GM23338 (cell line): ENCODE measurements around the gene SMOC2. TPM values are rescaled to one million over a fixed set of nuclear protein-coding genes. Genes with fewer than 3 reads are reported as not detected.

ENCODE experiments used
- ATAC-seq: fragments of 200-7000 bp; cut with Tn5 transposase; 3 replicates; pipeline ENCODE4 v1.9.1; 2020
- DNase-seq: peaks from one replicate; pipeline ENCODE4 v3.0.0-alpha.2; 2015; ENCODE audit warnings: low spot score
- H2AFZ ChIP-seq: fragments of 200-600 bp; sonication (generic); 2 replicates; pipeline ENCODE4 v1.8.0; 2016; ENCODE audit warnings: antibody characterized with exemption, mild to moderate bottlenecking, moderate library complexity
- H3F3A ChIP-seq: fragments of 200-600 bp; sonication (generic); replicated peaks from 2 replicates; pipeline ENCODE4 v1.8.0; 2017; ENCODE audit warnings: antibody characterized with exemption, mixed run types, low read depth
- H3K27ac ChIP-seq: fragments of 200-600 bp; sonication (generic); 2 replicates; pipeline ENCODE4 v1.6.1; 2016; ENCODE audit warnings: low read depth
- H3K27me3 ChIP-seq: fragments of 200-600 bp; sonication (generic); 2 replicates; pipeline ENCODE4 v1.8.0; 2016; ENCODE audit warnings: mild to moderate bottlenecking, mixed run types, moderate library complexity; ENCODE audit not compliant: insufficient read depth
- H3K36me3 ChIP-seq: fragments of 200-600 bp; sonication (generic); 2 replicates; pipeline ENCODE4 v1.8.0; 2016; ENCODE audit warnings: mild to moderate bottlenecking; ENCODE audit not compliant: insufficient read depth
- H3K4me1 ChIP-seq: fragments of 200-600 bp; sonication (generic); 2 replicates; pipeline ENCODE4 v1.8.0; 2016; ENCODE audit warnings: mild to moderate bottlenecking, moderate library complexity; ENCODE audit not compliant: insufficient read depth
- H3K4me2 ChIP-seq: fragments of 200-600 bp; sonication (generic); 2 replicates; pipeline ENCODE4 v1.7.1; 2017; ENCODE audit warnings: mixed run types
- H3K4me3 ChIP-seq: fragments of 200-600 bp; sonication (generic); 2 replicates; pipeline ENCODE4 v1.6.1; 2016; ENCODE audit warnings: mixed run types
- H3K79me2 ChIP-seq: fragments of 200-600 bp; sonication (generic); replicated peaks from 2 replicates; pipeline ENCODE4 v1.8.0; 2017; ENCODE audit warnings: mild to moderate bottlenecking; ENCODE audit not compliant: insufficient read depth
- H3K9me2 ChIP-seq: fragments of 200-600 bp; sonication (generic); 2 replicates; pipeline ENCODE4 v1.8.0; 2017; ENCODE audit not compliant: insufficient read depth
- H4K20me1 ChIP-seq: fragments of 200-600 bp; sonication (generic); replicated peaks from 2 replicates; pipeline ENCODE4 v1.8.0; 2017; ENCODE audit warnings: mild to moderate bottlenecking; ENCODE audit not compliant: insufficient read depth
- H3K27ac Mint-ChIP-seq: 2 replicates; pipeline ENCODE4 v1.8.0; 2020; ENCODE audit warnings: inconsistent platforms, mild to moderate bottlenecking, moderate library complexity, mixed read lengths
- H3K27me3 Mint-ChIP-seq: 3 replicates; pipeline ENCODE4 v1.8.0; 2022; ENCODE audit warnings: low read depth, mild to moderate bottlenecking, moderate library complexity, mixed read lengths, inconsistent platforms; ENCODE audit not compliant: insufficient read depth, poor library complexity
- H3K36me3 Mint-ChIP-seq: 3 replicates; pipeline ENCODE4 v1.8.0; 2021; ENCODE audit warnings: low read depth, mild to moderate bottlenecking, inconsistent platforms, moderate library complexity, mixed read lengths
- H3K4me1 Mint-ChIP-seq: 3 replicates; pipeline ENCODE4 v1.8.0; 2020; ENCODE audit warnings: mild to moderate bottlenecking, inconsistent platforms, mixed read lengths
- H3K4me3 Mint-ChIP-seq: 3 replicates; pipeline ENCODE4 v1.8.0; 2021; ENCODE audit warnings: moderate library complexity, mild to moderate bottlenecking, inconsistent platforms, mixed read lengths
- H3K9me3 Mint-ChIP-seq: 3 replicates; pipeline ENCODE4 v1.8.0; 2020; ENCODE audit warnings: moderate library complexity, mild to moderate bottlenecking, inconsistent platforms, mixed read lengths
- CREB1 ChIP-seq: fragments of 250-450 bp; sonication (Bioruptor Pico); IDR thresholded peaks from 2 replicates; pipeline ENCODE4 v1.5.0; 2020; ENCODE audit warnings: low read depth, mild to moderate bottlenecking, moderate library complexity
- EZH2 ChIP-seq: fragments of 200-600 bp; sonication (generic); IDR thresholded peaks from one replicate; pipeline ENCODE4 v1.8.0; 2017; ENCODE audit warnings: antibody characterized with exemption, mild to moderate bottlenecking, low read depth; ENCODE audit not compliant: unreplicated experiment
- EZH2phosphoT487 ChIP-seq: fragments of 200-600 bp; sonication (generic); IDR thresholded peaks from one replicate; pipeline ENCODE4 v1.8.1; 2018; ENCODE audit warnings: antibody characterized with exemption; ENCODE audit not compliant: unreplicated experiment
- JUNB ChIP-seq: IDR thresholded peaks from one replicate; pipeline ENCODE4 v1.6.1; 2016; ENCODE audit warnings: antibody characterized with exemption; ENCODE audit not compliant: unreplicated experiment
- NANOG ChIP-seq: IDR thresholded peaks from 2 replicates; pipeline ENCODE4 v1.6.1; 2016; ENCODE audit warnings: antibody characterized with exemption, borderline replicate concordance
- POLR2AphosphoS5 ChIP-seq: IDR thresholded peaks from 2 replicates; pipeline ENCODE4 v1.6.1; 2016; ENCODE audit warnings: antibody characterized with exemption, low read depth
- REST ChIP-seq: IDR thresholded peaks from one replicate; pipeline ENCODE4 v1.6.1; 2018; ENCODE audit warnings: antibody characterized with exemption; ENCODE audit not compliant: unreplicated experiment
- STAT1 ChIP-seq: IDR thresholded peaks from one replicate; pipeline ENCODE4 v1.6.1; 2016; ENCODE audit warnings: antibody characterized with exemption; ENCODE audit not compliant: unreplicated experiment
- ZNF114 ChIP-seq: fragments of 250-450 bp; sonication (Bioruptor Pico); IDR thresholded peaks from 2 replicates; pipeline ENCODE4 v1.5.0; 2020; ENCODE audit warnings: mild to moderate bottlenecking, moderate library complexity
- ZNF331 ChIP-seq: fragments of 250-450 bp; sonication (Bioruptor Pico); IDR thresholded peaks from 2 replicates; pipeline ENCODE4 v1.5.0; 2020; ENCODE audit warnings: low read depth, mild to moderate bottlenecking, moderate library complexity
- ZNF462 ChIP-seq: fragments of 250-450 bp; sonication (Bioruptor Pico); IDR thresholded peaks from 2 replicates; pipeline ENCODE4 v1.5.0; 2020; ENCODE audit warnings: mild to moderate bottlenecking, moderate library complexity
- polyA plus RNA-seq: library from polyadenylated mRNA; unstranded; fragments of >200 nt; fragmentation: Nextera tagmentation; extraction: Ambion mirVana; gene quantifications from 2 replicates; pipeline ENCODE4 v1.2.1, GENCODE V29; 2016
- total RNA-seq: library from RNA; depleted of rRNA; stranded (reverse); fragments of >200 nt; shearing (Covaris generic); gene quantifications from 2 replicates; pipeline ENCODE4 v1.2.3, GENCODE V29; 2014
- TF ChIP-seq, protein P1 (sequence below), 2 experiments: fragments of 200-600 bp in 1 of 2; sonication (generic) in 1 of 2; conservative IDR thresholded peaks; 2 replicates each; pipeline versions ENCODE4 v1.5.1 to v1.6.1; 2016 to 2017; ENCODE audit warnings: antibody characterized with exemption in 2 of 2, low read depth in 2 of 2, mild to moderate bottlenecking in 2 of 2, moderate library complexity in 1 of 2

SMOC2 gene
- total and polyA plus RNA-seq, 2 experiments from 2014 or later, result 4.3 to 6.5 TPM

DNA sequence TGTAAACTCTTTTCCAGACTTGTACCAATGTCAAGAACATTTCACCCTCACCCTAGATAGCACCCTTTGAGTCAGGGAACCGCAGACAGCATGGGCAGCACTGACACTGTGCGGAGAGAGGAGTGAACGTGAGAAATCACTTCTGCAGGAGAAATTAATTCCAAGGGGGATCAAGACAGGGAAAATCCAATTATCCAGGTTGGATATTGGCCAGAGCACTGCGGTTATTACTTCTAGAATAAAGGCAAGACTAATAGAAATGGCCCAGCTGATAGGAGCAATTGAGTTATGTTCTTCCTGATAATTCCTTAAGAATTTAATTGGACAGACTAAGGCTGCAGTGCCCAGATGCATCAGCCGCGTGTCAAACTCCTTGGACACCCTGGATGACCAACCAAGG lies 179.6 kb downstream of the SMOC2 start:
- Histone ChIP-seq H3K4me3 (no peak overlapping the region), H2AFZ (no peak overlapping the region), H3K27ac (no peak overlapping the region), H3K27me3 (no peaks in the 10 kb centered on the region), H3K36me3 (no peaks in the 10 kb centered on the region), H3K4me1 (no peaks in the 10 kb centered on the region), H3F3A (no peaks in the 10 kb centered on the region), H3K79me2 (no peaks in the 10 kb centered on the region), H3K9me2 (no peaks in the 10 kb centered on the region), H4K20me1 (no peaks in the 10 kb centered on the region), H3K4me2 (no peak overlapping the region)
- no peak for ATAC-seq
- Mint-ChIP-seq H3K36me3 (peaks cover 8% of the 10 kb centered on the region), H3K4me1 (peaks cover 10% of the 10 kb centered on the region), H3K9me3 (peaks cover 17% of the 10 kb centered on the region), H3K27me3 (peaks cover 6% of the 10 kb centered on the region), H3K4me3 (no peak overlapping the region), H3K27ac (no peak overlapping the region)
- no peak for DNase-seq
- TF ChIP-seq CREB1 (no peak), ZNF462 (CRISPR knock-in tag) (no peak), JUNB (no peak), POLR2AphosphoS5 (no peak), ZNF331 (CRISPR knock-in tag) (no peak), ZNF114 (CRISPR knock-in tag) (no peak), EZH2phosphoT487 (no peak), EZH2 (no peak), STAT1 (no peak), REST (no peak), NANOG (no peak)
- TF ChIP-seq, protein P1, sequence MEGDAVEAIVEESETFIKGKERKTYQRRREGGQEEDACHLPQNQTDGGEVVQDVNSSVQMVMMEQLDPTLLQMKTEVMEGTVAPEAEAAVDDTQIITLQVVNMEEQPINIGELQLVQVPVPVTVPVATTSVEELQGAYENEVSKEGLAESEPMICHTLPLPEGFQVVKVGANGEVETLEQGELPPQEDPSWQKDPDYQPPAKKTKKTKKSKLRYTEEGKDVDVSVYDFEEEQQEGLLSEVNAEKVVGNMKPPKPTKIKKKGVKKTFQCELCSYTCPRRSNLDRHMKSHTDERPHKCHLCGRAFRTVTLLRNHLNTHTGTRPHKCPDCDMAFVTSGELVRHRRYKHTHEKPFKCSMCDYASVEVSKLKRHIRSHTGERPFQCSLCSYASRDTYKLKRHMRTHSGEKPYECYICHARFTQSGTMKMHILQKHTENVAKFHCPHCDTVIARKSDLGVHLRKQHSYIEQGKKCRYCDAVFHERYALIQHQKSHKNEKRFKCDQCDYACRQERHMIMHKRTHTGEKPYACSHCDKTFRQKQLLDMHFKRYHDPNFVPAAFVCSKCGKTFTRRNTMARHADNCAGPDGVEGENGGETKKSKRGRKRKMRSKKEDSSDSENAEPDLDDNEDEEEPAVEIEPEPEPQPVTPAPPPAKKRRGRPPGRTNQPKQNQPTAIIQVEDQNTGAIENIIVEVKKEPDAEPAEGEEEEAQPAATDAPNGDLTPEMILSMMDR (conservative IDR thresholded peaks at IDR 0.05; ENCODE audit: low read depth in 2 of 2), result no peak
